ENCODE results near the gene SIAH2. TPM values are rescaled to one million over a fixed set of nuclear protein-coding genes. Genes with fewer than 3 reads are reported as not detected.

The SIAH2 gene, protein sequence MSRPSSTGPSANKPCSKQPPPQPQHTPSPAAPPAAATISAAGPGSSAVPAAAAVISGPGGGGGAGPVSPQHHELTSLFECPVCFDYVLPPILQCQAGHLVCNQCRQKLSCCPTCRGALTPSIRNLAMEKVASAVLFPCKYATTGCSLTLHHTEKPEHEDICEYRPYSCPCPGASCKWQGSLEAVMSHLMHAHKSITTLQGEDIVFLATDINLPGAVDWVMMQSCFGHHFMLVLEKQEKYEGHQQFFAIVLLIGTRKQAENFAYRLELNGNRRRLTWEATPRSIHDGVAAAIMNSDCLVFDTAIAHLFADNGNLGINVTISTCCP
- 9.0 and 9.9 TPM in 2 replicates for total RNA-seq

DNA sequence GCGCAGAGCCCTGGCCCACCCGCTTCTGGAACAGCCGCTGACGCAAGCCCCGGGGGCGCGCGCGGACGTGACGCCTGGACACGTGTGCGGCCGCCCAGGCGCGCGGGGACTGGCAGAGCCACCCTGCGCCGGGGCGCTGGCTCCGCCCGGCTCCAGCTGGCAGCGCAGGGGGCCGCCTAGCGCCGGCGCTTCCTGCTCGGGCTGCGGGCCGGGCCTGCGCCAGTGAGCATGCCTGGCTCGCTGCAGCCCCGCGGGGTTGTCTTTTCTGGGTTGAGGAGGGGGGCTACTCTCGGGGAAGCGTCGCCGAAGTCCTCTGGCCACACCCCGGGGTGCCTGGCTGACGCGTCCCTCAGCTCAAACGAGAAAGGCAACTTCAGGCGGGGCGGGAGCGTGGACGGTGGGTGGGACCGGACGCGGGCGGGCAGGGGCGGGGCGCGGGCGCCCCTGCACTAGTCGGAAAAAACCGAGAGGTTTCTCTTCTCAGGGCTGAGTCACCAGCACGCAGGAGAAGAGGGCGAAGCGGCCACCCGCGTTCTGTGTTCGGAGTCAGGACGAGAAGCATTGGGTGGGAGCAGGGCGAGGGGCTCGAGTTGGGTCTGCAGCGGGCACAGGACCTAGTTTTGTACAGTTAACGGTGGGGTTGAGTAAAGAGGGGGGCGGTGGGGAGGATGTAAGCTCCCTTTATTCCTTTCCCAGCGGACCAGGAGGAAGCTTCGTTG lies at the start of gene SIAH2:
Gene SIAH2 (minus strand): TSS at position 48 of the 719 bp plus-strand sequence. CDS start 320 bp downstream, outside the sequence.

GRCh38 chr3:150703756-150704344 lies 59.1 kb downstream of the SIAH2 start, which contains the start of gene ERICH6:
Gene ERICH6, minus strand, starts transcription at chr3:150703920. Its CDS starts 22 bp downstream, at chr3:150703898.

Other genes with a start within 250 kb of the SIAH2 start
- 113 and 127 TPM in 2 replicates for gene SERP1, start 216.7 kb downstream of the SIAH2 start, total RNA-seq
- gene EIF2A, start 216.4 kb downstream of the SIAH2 start, total RNA-seq = 164 and 304 TPM in 2 replicates
- gene SELENOT, start 159.8 kb downstream of the SIAH2 start, total RNA-seq = 154 and 239 TPM in 2 replicates
- under 0.01 and 0.09 TPM in 2 replicates for gene ERICH6, start 59.2 kb downstream of the SIAH2 start, total RNA-seq
- not detected in 2 replicates for gene MINDY4B, start 142.3 kb upstream of the SIAH2 start, total RNA-seq
- not detected in 2 replicates for gene CLRN1, start 209.6 kb upstream of the SIAH2 start, total RNA-seq

All from dermis lymphatic vessel endothelial cell (primary cell).